Ovary (tissue), 3 donors: ENCODE data around the gene ME2.

Experiments
- EP300 ChIP-seq: sonication (generic); formaldehyde crosslinking; IDR thresholded peaks from one replicate; pipeline ENCODE4 v1.6.1; 2017; ENCODE audit warnings: antibody characterized with exemption
- POLR2A ChIP-seq: fragments of 450-650 bp; IDR thresholded peaks from one replicate; pipeline ENCODE4 v1.6.1; 2017; ENCODE audit warnings: antibody characterized with exemption, mild to moderate bottlenecking, moderate library complexity
- TF ChIP-seq, protein P1 (sequence below), 3 donors: fragments of 450-650 bp in 2 of 3; fragments of 200-600 bp in 1 of 3; IDR thresholded peaks; one replicate each; pipeline versions ENCODE4 v1.5.1 to v1.8.0; 2016 to 2022; ENCODE audit warnings: antibody characterized with exemption in 3 of 3, mild to moderate bottlenecking in 1 of 3
- donor health status: DM: no; HTN: no; CAD: no.

DNA sequence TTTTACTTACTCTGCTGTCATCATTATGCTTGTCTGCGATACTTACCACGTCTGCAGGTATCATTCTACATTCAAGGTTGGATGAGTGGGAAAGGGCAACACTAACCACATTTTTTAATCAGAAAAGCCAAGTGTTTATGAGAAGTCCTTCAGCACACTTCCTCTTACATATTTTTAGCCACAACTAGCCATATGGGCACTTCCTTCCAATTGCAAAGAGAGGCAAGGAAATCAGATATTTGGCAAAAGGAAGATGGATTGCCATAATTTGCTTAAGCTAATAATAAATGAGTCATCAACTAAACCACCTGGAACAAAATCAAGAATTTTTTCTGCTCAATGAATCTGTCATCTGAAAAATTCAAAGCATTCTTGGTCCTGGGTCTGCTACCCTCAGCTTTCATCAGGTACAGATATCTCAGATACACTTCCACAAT, 42.4 kb upstream of the ME2 start:
- TF ChIP-seq, protein P1, sequence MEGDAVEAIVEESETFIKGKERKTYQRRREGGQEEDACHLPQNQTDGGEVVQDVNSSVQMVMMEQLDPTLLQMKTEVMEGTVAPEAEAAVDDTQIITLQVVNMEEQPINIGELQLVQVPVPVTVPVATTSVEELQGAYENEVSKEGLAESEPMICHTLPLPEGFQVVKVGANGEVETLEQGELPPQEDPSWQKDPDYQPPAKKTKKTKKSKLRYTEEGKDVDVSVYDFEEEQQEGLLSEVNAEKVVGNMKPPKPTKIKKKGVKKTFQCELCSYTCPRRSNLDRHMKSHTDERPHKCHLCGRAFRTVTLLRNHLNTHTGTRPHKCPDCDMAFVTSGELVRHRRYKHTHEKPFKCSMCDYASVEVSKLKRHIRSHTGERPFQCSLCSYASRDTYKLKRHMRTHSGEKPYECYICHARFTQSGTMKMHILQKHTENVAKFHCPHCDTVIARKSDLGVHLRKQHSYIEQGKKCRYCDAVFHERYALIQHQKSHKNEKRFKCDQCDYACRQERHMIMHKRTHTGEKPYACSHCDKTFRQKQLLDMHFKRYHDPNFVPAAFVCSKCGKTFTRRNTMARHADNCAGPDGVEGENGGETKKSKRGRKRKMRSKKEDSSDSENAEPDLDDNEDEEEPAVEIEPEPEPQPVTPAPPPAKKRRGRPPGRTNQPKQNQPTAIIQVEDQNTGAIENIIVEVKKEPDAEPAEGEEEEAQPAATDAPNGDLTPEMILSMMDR (IDR thresholded peaks at IDR 0.05) = no peak
- no peak for TF ChIP-seq POLR2A
- TF ChIP-seq EP300 = no peak
